Tibial nerve (tissue), 4 donors: ENCODE measurements around the gene TASOR2. TPM values are rescaled to one million over a fixed set of nuclear protein-coding genes. Genes with fewer than 3 reads are reported as not detected.

Experiments used
- DNase-seq, 2 donors: peaks; one replicate each; pipeline ENCODE4 v3.0.0-alpha.2; 2019; ENCODE audit warnings: low spot score in 2 of 2
- H3K27ac ChIP-seq, 4 donors: fragments of 200-600 bp; sonication (generic) in 3 of 4; one replicate each; pipeline ENCODE4 v1.5.1; 2017 to 2019; ENCODE audit warnings: mild to moderate bottlenecking in 1 of 4
- H3K27me3 ChIP-seq, 2 donors: fragments of 200-600 bp; sonication (generic) in 1 of 2; one replicate each; pipeline versions ENCODE4 v1.5.1 to v1.6.0; 2017 to 2019
- H3K36me3 ChIP-seq, 3 donors: fragments of 200-600 bp; sonication (generic); one replicate each; pipeline ENCODE4 v1.5.1; 2018 to 2019
- H3K4me1 ChIP-seq, 4 donors: fragments of 200-600 bp; sonication (generic) in 3 of 4; one replicate each; pipeline ENCODE4 v1.5.1; 2017 to 2019
- H3K4me3 ChIP-seq, 4 donors: fragments of 200-600 bp; sonication (generic) in 3 of 4; one replicate each; pipeline ENCODE4 v1.5.1; 2017 to 2019; ENCODE audit warnings: mild to moderate bottlenecking in 1 of 4, moderate library complexity in 1 of 4
- H3K9me3 ChIP-seq, 4 donors: fragments of 200-600 bp; sonication (generic) in 3 of 4; one replicate each; pipeline ENCODE4 v1.5.1; 2017 to 2019
- EP300 ChIP-seq, 2 donors: sonication (generic); formaldehyde crosslinking; IDR thresholded peaks; one replicate each; pipeline ENCODE4 v1.6.1; 2017; ENCODE audit warnings: antibody characterized with exemption in 2 of 2, mild to moderate bottlenecking in 1 of 2
- POLR2A ChIP-seq, 2 donors: fragments of 450-650 bp; IDR thresholded peaks; one replicate each; pipeline ENCODE4 v1.6.1; 2017; ENCODE audit warnings: antibody characterized with exemption in 2 of 2, mild to moderate bottlenecking in 2 of 2, moderate library complexity in 2 of 2
- WGBS, 2 donors: methylation state at CpG; one replicate each; pipeline ENCODE4 v1.1.5; 2018; 5-methylcytosine and 5-hydroxymethylcytosine counted together
- total RNA-seq, 4 donors: library from RNA; depleted of rRNA; stranded (reverse); fragments of >200 nt; gene quantifications; one replicate each; pipeline ENCODE4 v1.1.0, GENCODE V29; 2016
- TF ChIP-seq, protein P1 (sequence below), 5 experiments: fragments of 200-600 bp in 3 of 5; fragments of 450-650 bp in 2 of 5; sonication (generic) in 3 of 5; IDR thresholded peaks; one replicate each; pipeline ENCODE4 v1.5.1; 2016 to 2019; ENCODE audit warnings: antibody characterized with exemption in 5 of 5, mild to moderate bottlenecking in 3 of 5, moderate library complexity in 2 of 5

TASOR2 gene
- total RNA-seq, 4 donors from 2014 or later, result 67.3 to 83.7 (median 79.6) TPM

DNA sequence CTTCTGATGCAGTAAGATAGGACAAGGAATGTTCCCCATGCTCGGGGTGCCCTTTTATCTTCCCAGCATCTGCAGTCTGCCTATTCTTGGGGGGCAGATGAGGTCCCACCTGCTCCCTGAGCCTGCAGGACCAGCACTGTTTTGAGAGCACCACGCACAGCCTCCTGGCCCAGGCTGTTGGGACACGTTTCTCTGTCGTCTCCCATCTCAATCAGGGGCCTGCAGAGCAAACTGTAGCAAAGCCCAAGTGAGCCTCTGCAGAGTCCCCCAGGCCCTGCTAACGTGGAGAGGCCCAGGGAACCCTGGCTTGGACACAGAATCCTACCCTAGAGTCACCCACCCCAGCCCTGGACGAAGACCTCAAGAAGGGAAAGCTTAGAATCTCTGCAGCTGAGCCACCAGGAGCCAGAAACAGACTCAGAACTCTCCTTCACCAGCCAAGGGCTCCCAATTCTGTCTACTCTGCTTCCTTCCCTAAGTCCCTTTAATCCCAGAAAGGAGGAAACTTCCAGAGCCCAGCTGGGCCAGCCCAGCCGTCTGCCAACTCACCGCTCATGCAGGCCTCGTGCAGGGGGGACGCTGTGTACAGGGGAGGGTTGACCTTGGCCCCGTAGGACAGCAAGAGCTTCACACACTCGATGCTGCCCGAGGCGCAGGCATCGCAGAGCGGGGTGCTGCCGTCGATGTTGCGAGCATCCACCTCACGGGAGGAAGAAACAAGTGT, 33.8 kb upstream of the TASOR2 start:
- WGBS, 2 donors, result 86 to 88% methylated on average over 19 to 20 of the region's 20 CpGs
- Histone ChIP-seq H3K27me3 (no peaks in the 10 kb centered on the region), H3K4me3 (no peak overlapping the region), H3K9me3 (no peaks in the 10 kb centered on the region), H3K4me1 (peaks cover 0 to 33% (median 6%) of the 10 kb centered on the region in 4 donors), H3K36me3 (peaks cover 0 to 63% (median 8%) of the 10 kb centered on the region in 3 donors), H3K27ac (peak overlapping the region in 2 of 4 donors; percentile 55 to 76)
- no peak for DNase-seq
- TF ChIP-seq, protein P1, sequence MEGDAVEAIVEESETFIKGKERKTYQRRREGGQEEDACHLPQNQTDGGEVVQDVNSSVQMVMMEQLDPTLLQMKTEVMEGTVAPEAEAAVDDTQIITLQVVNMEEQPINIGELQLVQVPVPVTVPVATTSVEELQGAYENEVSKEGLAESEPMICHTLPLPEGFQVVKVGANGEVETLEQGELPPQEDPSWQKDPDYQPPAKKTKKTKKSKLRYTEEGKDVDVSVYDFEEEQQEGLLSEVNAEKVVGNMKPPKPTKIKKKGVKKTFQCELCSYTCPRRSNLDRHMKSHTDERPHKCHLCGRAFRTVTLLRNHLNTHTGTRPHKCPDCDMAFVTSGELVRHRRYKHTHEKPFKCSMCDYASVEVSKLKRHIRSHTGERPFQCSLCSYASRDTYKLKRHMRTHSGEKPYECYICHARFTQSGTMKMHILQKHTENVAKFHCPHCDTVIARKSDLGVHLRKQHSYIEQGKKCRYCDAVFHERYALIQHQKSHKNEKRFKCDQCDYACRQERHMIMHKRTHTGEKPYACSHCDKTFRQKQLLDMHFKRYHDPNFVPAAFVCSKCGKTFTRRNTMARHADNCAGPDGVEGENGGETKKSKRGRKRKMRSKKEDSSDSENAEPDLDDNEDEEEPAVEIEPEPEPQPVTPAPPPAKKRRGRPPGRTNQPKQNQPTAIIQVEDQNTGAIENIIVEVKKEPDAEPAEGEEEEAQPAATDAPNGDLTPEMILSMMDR (IDR thresholded peaks at IDR 0.05), result no peak
- no peak for TF ChIP-seq POLR2A (IDR thresholded peaks at IDR 0.05)
- no peak for TF ChIP-seq EP300 (IDR thresholded peaks at IDR 0.05)

DNA sequence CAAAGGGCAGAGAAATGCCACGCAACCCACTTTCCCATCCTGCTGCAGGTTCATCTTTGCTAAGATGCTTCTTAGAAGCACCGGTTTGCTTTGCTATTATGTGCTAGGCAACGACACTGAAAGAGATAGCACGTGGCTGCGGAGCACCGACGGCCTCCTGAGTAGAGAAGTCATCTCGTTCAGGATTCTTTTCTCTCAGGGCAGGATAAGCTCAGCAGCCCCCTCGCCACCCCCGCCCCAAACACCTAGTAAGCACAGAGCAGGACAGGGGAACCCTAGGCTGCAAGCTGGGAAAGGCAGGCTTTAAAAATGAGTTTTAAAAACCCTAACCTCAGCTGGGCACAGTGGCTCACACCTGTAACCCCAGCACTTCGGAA, 33.3 kb upstream of the TASOR2 start:
- Histone ChIP-seq H3K9me3 (no peaks in the 10 kb centered on the region), H3K4me1 (peaks cover 0 to 28% (median 1%) of the 10 kb centered on the region in 4 donors), H3K36me3 (peaks cover 0 to 63% (median 8%) of the 10 kb centered on the region in 3 donors), H3K27ac (peak overlapping the region in 2 of 4 donors; percentile 55 to 76), H3K4me3 (no peak overlapping the region), H3K27me3 (no peaks in the 10 kb centered on the region)
- no peak for DNase-seq
- no peak for TF ChIP-seq POLR2A (IDR thresholded peaks at IDR 0.05)
- no peak for TF ChIP-seq EP300 (IDR thresholded peaks at IDR 0.05)
- TF ChIP-seq, protein P1 (IDR thresholded peaks at IDR 0.05), result no peak
- 93 to 96% methylated on average over 11 of the region's 11 CpGs for WGBS, 2 donors

DNA sequence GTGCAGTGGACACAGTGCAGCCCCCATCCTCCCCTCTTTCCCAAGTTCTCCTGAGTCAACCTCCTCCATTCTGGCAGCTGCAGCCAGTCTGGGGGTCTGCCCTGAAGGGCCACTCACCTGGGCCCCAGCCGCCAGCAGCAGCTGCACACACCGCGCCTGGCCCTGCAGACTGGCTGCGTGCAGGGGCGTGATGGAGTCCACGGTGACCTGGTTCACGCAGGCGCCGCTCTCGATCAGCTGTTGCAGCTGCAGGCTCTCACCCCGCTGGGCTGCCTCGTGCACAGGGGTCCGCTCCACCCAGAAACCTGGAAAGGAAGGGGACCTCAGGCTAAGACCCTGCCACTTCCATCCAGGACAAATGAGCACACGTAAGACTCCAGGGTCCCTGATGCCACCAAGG, 31.9 kb upstream of the TASOR2 start:
- H3K27me3 ChIP-seq, result no peaks in the 10 kb centered on the region
- peaks cover 0 to 54% (median 8%) of the 10 kb centered on the region in 3 donors for H3K36me3 ChIP-seq
- DNase-seq, result no peak
- TF ChIP-seq, protein P1 (IDR thresholded peaks at IDR 0.05), result no peak
- TF ChIP-seq POLR2A (IDR thresholded peaks at IDR 0.05) (no peak), EP300 (IDR thresholded peaks at IDR 0.05) (no peak)
- H3K4me3 ChIP-seq, result no peak overlapping the region
- peak overlapping the region in 2 of 4 donors; percentile 70 to 72 for H3K27ac ChIP-seq
- H3K9me3 ChIP-seq, result no peaks in the 10 kb centered on the region
- H3K4me1 ChIP-seq, result peaks cover 0 to 26% (median 0%) of the 10 kb centered on the region in 4 donors
- 99% methylated on average over 12 to 14 of the region's 14 CpGs for WGBS, 2 donors

DNA sequence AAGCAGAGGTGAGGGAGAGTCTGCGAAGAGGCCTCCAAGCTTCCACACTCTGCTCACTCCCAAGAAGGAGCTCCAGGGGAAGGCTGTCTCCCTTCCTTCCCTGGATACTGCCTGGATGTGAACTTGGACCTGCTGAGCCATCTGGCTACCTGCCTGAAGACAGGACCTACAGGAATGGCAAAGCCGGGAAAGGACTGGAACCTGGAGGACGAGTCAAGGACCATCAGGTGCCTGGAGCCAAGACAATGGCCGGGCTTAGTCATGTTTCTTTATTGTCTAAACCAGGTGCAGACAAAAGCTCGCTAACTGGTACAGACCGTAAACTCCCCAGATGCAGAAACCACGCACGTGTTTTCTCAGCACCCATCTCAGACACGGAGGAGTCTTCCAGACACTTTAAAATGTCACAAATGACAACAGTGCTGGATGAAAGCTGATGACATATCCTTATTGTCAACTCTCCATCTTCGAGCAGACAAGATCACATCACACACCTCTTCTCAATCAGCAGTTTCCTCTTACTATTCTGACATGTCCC, 30.4 kb upstream of the TASOR2 start:
- TF ChIP-seq EP300 (IDR thresholded peaks at IDR 0.05) (no peak), POLR2A (IDR thresholded peaks at IDR 0.05) (no peak)
- TF ChIP-seq, protein P1 (IDR thresholded peaks at IDR 0.05), result no peak
- peaks cover 0 to 39% (median 8%) of the 10 kb centered on the region in 3 donors for H3K36me3 ChIP-seq
- H3K27me3 ChIP-seq, result no peaks in the 10 kb centered on the region
- peak overlapping the region in 2 of 4 donors; percentile 17 to 19 for H3K27ac ChIP-seq
- no peak for DNase-seq
- no peaks in the 10 kb centered on the region for H3K9me3 ChIP-seq
- WGBS, 2 donors, result 83 to 84% methylated on average over 10 of the region's 10 CpGs
- peaks cover 0 to 30% (median 0%) of the 10 kb centered on the region in 4 donors for H3K4me1 ChIP-seq
- no peak overlapping the region for H3K4me3 ChIP-seq

DNA sequence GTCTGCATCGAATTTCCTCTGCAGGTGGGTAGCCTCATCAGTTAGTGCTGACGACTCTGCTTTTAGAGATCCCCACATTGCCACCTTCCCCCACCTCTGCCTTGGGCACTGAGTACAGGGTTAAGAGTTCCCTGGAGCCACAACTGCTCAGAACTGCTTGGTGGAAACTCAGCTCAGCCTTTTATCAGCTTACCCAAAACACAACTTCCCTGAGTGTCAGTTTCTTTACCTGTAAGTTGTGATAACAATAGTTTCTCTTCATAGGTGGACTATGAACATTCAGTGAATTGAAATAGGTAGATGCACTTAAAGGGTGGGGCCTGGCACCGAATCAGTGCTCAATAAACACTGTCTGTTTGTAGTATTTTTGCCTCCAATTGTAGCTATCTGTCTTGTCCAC, 29.5 kb upstream of the TASOR2 start:
- Histone ChIP-seq H3K27me3 (no peaks in the 10 kb centered on the region), H3K27ac (no peak overlapping the region), H3K4me1 (peaks cover 0 to 38% (median 0%) of the 10 kb centered on the region in 4 donors), H3K36me3 (peaks cover 0 to 31% (median 8%) of the 10 kb centered on the region in 3 donors), H3K9me3 (no peaks in the 10 kb centered on the region), H3K4me3 (no peak overlapping the region)
- 74 to 84% methylated on average over 3 of the region's 3 CpGs for WGBS, 2 donors
- no peak for TF ChIP-seq POLR2A (IDR thresholded peaks at IDR 0.05)
- TF ChIP-seq, protein P1 (IDR thresholded peaks at IDR 0.05), result no peak
- no peak for TF ChIP-seq EP300 (IDR thresholded peaks at IDR 0.05)
- no peak for DNase-seq
